HG02981 (cell line): ENCODE results near the gene DNLZ.

Experiments used
- ATAC-seq: cut with Tn5 transposase; IDR thresholded peaks from one replicate; pipeline ENCODE4 v1.9.1; 2021; ENCODE audit warnings: mild to moderate bottlenecking, moderate library complexity; ENCODE audit not compliant: unreplicated experiment

The DNLZ gene

DNA sequence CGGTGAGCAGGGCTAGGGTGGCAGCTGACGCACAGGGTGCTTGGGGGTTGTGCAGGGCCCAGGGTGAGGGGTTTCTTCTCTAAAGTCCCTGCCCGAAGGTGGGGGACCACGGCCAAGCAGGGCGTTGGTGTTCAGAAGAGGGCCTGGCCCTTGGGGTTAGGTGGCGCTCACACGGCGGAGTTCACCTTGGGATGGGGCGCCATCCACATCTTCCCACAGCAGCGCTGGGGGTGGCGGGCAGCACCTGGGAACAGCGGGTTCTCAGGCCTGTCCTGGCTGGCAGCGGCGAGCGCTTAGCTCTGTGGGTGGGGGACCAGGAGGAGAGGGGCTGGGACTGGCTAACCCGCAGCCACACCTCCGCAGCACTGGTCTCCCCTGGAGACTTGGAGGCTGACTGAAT, 30.1 kb downstream of the DNLZ start:
- no peak for ATAC-seq

DNA sequence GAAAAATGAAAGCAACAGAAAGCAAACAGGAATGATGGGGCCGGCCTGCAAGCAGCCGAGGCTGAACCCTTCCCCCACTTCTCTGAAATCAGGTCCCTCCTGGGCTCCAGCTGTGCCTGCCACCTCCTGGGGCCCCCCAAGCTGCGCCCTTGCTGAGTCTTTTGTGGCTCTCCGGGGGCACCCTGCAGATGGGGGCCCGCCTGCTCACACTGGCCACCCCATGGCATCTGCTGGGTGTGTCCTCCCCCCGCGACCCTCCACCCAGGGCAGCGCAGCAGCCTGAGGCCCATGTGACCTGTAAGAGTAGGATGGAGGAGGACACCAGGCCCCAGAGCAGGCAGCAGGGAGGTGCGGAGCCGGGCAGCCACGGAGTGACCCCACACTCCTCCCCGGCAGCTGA, 30.5 kb downstream of the DNLZ start:
- ATAC-seq, result no peak

DNA sequence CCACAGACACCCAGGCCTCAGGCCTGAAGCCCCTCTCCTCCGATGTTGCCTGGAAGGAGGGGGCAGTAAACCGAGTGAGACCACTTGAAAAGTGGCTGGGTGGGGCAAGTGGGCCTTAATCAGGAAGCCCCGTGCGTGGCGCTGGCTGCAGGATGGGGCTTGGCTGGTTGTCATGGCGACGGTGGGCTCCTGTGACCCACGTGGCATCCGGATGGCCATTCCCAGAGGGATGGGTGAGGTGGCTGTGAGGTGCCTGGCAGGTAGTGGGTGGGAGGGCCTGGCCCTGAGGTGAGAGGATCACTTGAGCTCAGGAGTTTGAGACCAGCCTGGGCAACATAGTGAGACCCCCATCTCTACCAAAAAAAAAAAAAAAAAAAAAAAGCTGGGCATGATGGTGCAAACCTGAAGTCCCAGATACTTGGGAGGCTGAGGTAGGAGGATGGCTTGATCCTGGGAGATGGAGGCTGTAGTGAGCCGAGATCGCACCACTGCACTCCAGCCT, 31.0 kb downstream of the DNLZ start:
- no peak for ATAC-seq

DNA sequence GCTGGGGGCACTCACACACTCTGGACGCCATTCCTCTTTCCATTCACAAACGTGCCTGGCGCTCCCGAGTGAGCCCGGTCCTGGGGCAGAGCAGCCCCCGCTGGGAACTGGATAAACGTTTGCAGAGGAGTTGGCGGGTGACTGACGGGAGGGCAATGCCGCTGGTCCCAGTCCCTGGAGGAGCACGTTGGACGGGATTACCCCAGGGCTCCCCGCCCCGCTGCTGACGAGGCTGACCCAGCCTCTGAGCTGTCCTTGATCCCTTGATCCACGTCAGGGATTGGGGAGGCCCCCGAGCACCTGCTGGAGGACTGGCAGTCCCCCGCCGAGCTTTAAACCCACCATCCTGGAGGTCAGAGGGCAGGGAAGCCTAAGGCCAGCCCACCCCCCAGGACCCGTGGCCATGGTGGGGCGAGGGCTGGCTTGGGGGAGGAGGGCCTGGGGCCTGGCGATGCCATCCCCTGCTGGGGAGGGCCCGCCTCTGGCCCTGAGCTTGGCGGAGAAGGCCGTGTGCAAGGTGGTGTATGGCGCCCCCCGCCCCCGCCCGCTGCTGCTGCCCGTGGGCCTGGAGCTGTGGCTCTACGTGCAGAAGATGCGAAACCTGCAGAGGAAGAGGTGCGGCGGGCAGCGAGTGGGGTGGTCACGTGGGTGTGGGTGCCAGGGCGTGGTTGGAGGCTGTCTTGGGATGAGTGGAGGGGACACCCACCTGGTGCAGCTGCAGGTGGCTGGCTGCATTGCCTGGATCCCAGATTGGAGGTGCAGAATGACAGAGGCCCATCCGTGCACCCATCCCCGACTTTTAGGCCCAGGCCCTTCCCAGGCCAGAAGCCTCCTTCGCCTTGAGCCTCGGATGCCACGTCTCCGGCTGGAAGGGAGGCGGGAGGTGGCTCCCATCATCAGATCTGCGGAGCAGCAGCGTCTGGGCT, 31.7 kb downstream of the DNLZ start:
- ATAC-seq, result no peak

DNA sequence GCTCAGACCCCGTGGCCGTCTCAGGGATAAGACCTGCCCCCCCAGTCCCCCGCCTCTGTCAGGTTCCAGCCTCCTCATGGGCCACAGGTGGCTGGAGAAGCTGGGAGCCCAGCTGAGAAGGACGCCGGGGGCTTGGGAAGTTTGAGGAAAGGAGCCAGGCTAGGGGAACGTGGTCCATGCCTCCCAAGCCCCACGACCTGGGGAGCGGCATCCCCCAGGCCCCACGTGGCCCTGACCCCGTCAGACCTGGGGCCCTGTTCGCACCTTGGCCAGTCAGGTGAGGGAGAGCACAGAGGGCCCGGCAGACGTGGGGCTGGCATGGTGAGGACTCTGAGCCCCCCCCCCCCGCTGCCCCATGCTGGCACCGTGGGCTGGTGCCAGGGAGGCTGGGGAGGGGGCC, 32.5 kb downstream of the DNLZ start:
- ATAC-seq, result no peak

DNA sequence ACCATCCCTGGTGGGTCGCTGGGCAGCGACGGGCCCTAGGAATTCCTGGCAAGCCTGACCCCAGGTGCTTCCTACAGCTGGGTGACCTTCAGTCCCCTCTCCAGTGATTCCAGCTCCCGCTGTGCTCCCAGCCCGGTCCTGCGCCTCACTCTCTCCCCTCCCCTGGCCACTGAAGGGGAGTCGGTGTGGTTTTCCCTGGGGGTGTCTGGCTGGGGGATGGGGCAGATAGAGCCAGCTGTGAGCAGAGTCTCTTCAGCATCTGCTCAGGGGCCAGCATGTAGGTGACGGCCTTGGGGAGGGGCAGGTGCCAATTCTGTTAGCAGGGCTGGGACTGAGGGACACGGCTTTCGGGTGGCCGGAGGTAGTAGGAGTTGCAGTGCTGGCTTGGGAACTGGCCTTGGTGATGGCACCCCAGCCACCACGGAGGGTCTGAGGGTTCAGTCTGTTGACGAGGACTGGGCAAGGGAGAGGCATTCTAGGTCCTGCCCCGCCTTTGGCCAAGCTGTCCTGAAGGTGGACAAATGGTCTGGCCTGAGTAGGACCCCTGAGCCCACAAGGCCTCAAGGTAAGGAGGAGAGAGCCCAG, 33.0 kb downstream of the DNLZ start:
- ATAC-seq, result no peak

DNA sequence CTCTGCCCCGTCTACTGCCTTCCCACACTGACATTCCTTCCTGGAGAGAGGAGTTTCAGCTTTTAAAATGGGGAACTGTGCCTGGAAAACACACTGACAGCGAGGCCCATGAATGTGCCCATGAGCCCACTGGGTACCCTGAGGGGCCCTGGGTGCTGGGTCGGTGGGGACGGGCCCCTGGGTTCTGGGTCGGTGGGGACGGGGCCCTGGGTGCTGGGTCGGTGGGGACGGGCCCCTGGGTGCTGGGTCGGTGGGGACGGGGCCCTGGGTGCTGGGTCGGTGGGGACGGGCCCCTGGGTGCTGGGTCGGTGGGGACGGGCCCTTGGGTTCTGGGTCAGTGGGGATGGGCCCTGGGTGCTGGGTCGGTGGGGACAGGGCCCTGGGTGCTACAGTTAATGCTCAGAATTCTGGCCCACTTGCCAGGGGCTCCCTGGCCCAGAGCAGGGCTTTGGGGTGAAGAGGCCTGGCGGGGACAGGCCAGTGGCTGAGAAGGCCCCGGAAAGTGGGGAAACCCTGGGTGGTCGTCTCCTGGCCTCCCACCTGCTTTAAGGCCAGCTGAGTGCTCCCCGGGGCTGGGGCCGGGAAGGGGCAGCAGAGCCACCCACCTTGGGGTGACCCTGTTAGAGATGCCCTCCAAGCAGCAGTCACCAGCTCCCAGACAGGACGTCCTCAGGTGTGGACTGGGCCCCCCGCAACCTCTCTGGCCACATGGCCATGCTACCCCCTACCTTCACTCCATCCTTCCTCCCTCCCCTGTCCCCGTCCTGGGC, 33.7 kb downstream of the DNLZ start:
- ATAC-seq, result no peak

DNA sequence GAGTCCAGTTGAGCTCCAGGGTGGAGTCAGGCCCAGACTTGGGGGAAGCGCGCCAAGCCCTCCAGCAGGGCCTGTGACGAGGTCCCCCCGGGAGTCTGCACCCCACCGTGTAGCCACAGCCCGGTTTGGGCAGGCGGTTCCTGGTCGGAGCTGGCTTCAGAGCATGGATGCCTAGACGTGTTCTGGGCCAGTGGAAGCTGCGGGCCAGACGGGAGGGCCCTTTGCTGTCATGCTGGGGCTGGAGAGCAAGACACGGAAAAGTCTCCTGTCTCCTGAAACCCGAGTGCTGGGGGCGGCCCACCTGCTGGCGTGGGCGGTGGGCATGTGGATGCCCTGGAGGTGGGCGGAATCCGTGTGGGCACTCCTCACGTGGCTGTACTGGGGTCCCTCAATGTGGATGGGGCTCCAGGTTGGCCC, 34.3 kb downstream of the DNLZ start:
- ATAC-seq, result no peak

DNA sequence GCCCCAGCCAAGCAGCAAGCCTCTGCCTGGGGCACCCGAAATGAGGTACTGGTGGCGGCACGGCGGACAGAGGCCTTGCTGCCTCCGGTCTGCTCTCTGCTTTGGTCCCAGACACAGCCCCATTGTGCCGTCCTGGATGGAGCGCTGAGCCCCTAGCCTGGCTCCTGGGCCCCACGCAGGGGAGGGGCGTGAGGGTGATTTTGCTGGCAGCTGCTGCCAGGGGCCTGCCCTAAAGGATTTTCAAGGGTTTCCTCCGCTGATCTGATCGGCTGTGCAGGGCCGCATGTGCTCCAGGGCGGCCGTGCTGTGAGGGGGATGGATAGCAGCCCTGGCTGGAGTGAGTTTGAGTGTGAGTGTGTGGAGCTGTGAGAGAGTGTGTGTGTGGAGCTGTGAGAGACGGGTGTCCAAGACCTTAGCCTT, 34.9 kb downstream of the DNLZ start:
- ATAC-seq, result no peak

DNA sequence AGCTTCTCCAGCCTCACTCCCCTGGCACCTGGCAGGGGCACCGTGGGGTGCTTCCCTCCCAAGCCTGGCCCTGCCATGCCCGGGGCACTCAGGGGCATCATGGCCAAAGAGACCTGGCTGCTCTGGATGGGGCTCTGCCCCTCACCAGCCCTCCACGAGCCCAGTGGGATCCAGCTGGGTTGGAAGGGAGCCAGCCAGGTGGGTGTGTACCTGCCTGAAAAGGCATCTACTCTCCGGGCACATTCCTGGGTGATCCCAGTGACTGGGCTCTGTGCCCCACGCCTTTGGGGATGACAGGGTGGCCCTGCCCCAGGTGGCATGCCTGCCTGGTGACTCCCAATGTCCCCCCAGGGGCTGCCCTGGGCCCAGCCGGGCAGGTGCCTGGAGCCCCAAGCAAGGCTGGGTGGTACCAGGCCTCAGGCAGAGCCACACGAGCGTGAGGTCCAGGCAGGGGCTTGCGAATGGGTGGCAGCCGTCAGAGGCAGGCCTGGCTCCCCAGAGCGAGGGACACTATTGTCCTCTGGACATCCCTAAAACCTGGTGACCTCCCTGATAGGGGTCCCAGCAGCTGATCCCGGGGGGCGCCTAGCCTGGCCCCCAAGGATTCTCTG, 35.4 kb downstream of the DNLZ start:
- no peak for ATAC-seq

DNA sequence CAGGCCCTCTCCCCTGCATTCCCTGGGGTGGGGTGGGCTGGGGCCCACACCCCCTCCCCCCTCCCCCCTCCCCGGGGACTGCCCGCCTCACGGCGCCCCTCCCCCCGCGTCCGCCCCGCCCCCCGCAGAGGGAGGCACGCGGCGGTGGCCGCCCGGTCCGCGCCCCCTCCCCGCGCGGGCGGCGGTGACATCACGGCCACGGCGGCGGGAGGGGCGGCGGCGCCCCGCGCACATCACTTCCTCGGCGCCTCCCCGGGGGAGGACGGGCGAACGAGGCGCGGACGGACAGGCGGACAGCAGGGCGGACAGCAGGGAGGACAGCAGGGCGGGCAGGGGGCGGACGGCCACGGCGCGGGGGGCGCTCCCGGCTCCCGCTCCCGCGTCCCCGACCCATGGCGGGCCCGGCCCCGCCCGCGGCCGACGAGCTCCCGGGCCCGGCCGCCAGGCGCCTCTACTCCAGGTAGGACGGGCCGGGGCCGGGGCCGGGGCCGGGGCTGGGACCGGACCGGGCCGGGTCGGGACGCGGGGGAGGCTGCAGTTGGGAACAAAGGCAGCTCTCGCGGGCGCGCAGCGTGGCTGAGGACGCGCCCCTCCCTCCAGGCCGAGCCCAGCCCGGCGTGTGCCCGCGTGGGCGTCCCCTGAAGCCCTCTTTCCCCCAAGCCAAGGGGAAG, 36.1 kb downstream of the DNLZ start, which contains the start of gene GPSM1:
TSS of gene GPSM1 (plus strand) at position 236 of the 671 bp plus-strand sequence. CDS start at position 393, 157 bp downstream.
- no peak for ATAC-seq

DNA sequence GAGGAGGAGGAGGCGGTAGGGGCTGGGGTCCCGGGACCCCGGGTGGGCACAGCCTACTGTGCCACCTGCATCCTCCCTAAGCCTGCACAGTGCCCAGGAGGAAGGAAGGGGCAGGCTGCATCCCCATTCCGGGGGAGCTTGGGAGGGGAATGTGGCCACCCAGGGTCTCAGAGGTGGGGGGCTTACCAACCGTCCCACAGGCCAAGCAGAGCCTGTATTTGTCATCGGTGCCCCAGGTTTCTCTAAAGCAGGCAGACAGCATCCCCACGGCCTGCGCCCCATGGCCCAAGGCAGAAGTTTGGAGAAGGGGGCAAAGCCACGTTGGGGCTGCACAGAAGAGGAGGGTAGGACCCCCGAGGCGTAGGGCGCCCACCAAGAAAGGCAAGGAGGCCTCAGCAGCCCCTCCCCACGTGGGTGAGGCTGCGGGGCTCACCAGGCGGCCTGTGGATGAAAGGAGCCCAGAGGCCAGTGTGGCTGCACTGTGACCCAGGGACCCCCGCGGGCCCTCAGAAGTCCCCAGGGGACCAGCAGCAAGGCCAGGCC, 36.7 kb downstream of the DNLZ start:
- ATAC-seq, result no peak

DNA sequence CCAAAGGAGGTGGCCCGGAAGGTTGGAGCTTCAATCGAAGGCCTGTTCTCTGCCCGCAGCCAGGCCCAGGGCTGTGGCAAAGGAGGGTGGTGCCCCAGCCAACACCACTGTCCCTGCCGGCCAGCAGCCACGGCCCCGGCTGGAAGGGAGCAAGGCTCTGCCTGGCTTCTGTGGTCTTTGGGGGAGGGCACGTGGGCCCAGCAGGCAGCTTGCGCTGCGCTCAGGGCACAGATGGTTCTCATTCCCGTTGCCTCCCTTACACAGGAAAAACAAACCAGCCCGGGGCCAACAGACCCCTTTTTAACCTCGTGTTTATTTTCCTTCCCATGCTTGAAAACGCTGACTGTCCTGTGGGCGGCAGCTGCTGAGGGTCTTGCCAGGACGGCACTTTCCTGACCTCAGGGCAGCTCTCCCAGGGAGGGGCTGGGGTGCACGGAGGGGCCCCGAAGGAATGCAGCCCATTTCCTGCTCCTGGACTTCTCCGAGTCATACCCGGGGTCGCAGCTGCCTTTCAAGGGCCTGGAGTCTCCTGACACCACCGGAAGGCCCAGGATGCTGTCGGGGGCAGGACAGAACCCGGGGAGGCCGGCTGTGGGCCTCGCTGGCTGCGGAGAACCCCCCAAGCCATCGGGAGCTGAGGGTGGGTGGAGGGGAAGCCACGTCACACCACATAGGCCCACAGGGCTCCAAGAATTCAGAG, 37.3 kb downstream of the DNLZ start:
- no peak for ATAC-seq

DNA sequence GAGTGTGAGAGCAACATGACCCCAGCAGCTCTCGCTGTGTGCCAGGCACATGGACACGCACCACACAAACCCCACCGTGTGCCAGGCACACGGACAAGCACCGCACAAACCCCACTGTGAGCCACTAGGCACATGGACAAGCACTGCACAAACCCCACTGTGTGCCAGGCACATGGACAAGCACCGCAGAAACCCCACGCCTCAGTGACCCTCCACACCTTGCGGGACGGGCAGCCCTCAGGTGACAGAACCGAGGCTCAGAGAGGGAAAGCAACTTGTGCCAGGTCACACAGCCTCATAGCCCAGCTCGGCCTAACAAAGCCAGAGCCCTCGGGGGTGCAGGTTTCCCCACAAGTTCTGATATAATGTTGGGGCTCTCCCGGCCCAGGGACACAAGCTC, 38.2 kb downstream of the DNLZ start:
- no peak for ATAC-seq

DNA sequence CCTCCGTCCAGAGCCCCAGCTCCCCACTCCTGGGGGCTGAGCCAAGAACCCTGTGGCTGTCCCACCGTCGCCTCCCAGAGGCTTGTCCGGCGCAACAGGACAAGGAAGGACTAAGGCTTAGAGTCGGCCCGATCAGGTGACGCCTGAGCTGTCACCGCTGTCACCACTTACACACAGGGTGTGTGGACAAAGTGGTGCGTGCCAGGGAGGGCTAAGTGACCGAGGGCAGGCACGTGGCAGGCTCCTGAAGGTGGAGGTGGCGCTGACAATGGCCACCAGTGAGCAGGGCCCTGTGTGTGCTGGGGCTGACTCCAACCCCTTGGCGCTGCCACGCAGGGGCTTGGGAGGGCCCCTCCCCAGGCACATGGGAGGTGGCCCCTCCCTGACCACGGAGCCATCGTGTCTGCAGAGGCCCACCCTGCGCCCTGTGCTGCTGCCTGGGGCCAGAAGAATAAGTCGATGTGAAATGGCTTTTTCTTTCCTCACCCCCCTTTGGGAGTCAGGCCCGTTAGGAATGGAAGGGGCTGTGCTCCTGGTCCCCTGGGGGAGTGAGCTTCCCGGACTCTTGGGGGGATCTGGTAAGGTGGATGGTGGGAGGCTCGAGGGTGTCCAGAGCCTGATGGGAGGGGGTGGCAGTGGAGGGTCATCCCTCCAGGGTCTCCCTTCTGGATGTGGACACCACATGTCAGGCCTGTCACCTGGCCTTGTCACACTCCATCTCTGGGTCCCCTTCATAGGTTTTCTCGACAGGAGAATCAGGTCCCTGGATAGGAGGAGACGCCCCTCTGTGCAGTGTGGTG, 38.8 kb downstream of the DNLZ start:
- no peak for ATAC-seq

DNA sequence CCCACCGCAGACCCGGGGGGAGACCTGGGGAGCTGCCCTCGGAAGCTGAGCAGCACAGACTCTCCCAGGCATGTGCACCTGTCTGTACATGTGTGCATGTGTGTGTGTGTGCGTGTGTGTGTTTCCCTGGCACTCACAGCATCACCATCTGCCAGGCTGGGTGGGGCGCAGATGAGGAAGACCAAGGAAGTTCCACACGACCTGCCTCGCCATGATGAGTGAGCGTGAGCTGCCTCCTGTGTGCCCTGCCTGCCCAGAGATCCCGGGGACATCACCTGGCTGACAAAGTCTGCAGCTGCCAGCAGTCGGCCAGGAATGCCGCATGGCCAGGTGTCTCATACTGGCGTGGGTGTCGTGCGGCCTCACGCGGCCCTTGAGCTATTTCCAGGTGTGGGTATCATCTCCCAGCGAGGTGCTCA, 40.2 kb downstream of the DNLZ start:
- ATAC-seq, result no peak

DNA sequence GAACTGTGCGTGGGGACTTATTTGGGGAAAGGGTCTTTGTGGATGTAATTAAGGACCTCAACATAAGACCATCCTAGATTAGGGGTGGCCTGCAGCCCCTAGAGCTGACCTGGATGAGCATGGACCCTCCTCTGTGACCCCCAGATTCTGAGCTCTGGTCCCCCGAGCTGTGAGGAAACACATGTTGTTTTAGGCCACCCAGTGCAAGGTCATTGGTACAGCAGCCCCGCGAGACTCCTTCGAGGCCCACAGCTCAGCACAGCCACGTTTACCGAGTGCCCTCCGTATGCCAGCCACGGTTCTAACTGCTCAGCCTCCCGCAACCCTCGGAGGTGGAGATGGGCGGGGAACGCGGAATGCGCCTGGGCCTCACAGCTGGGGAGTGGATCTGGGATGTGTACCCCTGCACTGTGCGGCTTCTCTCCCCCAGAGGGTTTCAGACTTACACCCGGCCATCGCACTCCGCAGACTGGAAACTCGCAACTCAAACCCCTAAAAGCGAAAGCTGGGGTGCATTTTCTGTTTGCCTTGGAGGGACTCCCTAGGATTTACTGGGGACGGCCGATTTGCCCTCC, 40.7 kb downstream of the DNLZ start:
- ATAC-seq, result no peak

DNA sequence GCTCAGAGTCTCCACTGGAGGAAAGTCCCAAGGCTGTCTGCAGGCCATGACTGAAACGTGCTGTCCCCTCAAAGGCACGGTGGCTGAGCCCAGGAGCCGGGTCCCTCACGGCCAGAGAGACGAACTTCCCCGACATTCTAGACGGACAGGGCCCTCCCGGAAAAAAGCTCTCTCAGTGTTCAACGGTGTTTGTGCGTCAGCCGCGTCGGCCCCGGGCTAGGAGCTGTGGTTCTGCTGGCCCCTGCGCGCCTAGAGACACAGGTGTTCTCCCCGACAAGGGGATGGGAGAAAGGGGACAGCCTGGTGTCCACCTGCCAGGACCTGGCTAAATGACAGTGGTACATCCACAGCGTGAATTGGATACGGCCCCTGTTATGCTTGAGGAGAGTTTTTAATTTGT, 42.0 kb downstream of the DNLZ start:
- ATAC-seq, result no peak
